ENCODE measurements around the gene LRAT.

GRCh38 chr4:154709550-154709949 lies 34.2 kb upstream of the LRAT start:
- TF ChIP-seq EZH2 (IDR thresholded peaks at IDR 0.05; ENCODE audit: borderline replicate concordance, low read depth, low read length, severe bottlenecking) (no peak), CTCF (IDR thresholded peaks at IDR 0.05; ENCODE audit: borderline replicate concordance, extremely low read depth, low read length, poor library complexity, severe bottlenecking) (no peak)
